Ishikawa (cell line): Measurements from ENCODE around the gene ADAM22.
A peak's percentile ranks its signal among the peaks of the same experiment; 100 is the strongest.

ENCODE experiments used
- CEBPB ChIP-seq: IDR thresholded peaks from 2 replicates; pipeline ENCODE4 v1.6.1; 2012
- MAX ChIP-seq: IDR thresholded peaks from 2 replicates; pipeline ENCODE4 v1.6.1; 2012
- NFIC ChIP-seq: IDR thresholded peaks from 2 replicates; pipeline ENCODE4 v1.6.1; 2012
- TAF1 ChIP-seq: IDR thresholded peaks from 2 replicates; pipeline ENCODE4 v1.6.1; 2012; ENCODE audit warnings: low read depth, mild to moderate bottlenecking

- TF ChIP-seq NFIC (no peak), MAX (no peak), CEBPB (peak; percentile 41; the same call in 1 of the 2 replicates), TAF1 (no peak)
Measured at GRCh38 chr7:87993269-87993668, 59.2 kb downstream of the ADAM22 start.
